GM10266 (cell line): ENCODE data around the gene SEL1L3.

ENCODE experiments used
- DNase-seq: peaks from one replicate; pipeline ENCODE4 v3.0.0; 2012; ENCODE audit errors: extremely low spot score
- TF ChIP-seq, protein P1 (sequence below): IDR thresholded peaks from 2 replicates; pipeline ENCODE4 v1.5.1; 2012; ENCODE audit warnings: mild to moderate bottlenecking, low read depth; ENCODE audit not compliant: control insufficient read depth, insufficient read depth; ENCODE audit errors: missing control alignments

The SEL1L3 gene

DNA sequence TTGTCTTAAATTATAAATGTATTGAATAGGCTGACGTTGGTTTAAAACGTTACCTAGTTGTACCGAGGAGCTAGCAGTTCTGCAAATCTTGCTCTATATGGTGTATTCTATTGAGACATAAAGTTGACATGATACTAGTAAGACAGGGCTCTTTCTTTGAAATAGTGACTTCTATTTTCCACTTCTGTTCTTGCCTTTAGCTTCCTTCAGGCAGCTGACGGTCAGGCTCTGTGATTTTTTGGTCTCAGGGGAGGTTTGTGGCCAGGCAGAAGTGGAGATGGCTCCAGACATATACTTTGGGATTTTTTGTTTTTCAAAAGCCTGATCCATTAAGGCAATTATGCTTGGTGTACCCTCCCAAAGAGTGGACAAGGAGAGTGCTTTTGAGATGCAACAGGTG is 111.9 kb downstream of the SEL1L3 start:
- TF ChIP-seq, protein P1, sequence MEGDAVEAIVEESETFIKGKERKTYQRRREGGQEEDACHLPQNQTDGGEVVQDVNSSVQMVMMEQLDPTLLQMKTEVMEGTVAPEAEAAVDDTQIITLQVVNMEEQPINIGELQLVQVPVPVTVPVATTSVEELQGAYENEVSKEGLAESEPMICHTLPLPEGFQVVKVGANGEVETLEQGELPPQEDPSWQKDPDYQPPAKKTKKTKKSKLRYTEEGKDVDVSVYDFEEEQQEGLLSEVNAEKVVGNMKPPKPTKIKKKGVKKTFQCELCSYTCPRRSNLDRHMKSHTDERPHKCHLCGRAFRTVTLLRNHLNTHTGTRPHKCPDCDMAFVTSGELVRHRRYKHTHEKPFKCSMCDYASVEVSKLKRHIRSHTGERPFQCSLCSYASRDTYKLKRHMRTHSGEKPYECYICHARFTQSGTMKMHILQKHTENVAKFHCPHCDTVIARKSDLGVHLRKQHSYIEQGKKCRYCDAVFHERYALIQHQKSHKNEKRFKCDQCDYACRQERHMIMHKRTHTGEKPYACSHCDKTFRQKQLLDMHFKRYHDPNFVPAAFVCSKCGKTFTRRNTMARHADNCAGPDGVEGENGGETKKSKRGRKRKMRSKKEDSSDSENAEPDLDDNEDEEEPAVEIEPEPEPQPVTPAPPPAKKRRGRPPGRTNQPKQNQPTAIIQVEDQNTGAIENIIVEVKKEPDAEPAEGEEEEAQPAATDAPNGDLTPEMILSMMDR, result no peak
- no peak for DNase-seq

DNA sequence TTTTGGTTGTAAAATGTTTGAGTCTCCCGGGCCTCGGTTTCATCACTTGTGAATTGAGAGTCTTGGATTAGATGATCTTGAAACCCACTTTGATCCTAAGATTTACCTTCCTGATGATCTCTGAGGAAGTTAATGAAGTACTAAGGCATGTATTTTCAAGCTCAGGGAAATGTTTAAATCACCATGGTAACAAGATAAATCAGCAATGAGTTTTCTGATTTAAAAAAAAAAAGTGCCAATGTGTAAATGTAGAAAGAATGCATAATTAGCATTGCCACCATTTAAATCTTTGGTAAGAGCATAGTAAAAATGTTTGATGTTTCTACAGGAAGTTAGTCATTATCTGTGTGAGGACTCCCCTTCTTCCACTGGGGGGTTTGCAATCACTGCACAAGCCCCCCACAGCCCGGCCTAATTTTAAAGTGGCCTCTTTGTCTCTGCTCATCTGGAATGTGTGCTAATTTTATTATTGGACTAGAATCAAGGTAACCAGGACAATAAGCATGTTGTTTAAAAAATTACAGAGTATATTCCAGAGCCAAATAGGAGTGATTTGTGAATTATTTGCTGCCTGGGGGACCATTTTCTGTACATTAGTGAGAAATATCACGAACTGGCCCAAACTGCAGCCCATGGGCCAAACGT is 113.5 kb downstream of the SEL1L3 start:
- TF ChIP-seq, protein P1, result no peak
- DNase-seq, result no peak

DNA sequence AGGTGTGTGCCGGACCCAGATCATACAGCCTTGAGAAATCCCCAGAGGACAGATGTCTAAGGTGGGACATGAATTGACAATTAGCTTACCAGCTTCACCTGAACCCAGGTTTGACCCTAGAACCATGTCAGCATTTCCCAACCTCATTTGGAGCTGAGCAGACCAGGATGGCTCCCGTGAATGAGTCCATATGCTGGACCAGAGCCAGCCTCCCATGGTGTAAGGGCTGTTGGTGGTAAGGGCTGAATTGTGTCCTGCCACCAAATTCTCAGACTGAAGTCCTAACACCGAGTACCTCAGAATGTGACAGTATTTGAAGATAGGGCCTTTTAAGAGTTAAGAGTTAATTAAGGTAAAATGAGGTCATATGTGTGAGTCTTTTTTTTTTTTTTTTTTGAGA is 118.8 kb downstream of the SEL1L3 start:
- TF ChIP-seq, protein P1, result no peak
- no peak for DNase-seq

DNA sequence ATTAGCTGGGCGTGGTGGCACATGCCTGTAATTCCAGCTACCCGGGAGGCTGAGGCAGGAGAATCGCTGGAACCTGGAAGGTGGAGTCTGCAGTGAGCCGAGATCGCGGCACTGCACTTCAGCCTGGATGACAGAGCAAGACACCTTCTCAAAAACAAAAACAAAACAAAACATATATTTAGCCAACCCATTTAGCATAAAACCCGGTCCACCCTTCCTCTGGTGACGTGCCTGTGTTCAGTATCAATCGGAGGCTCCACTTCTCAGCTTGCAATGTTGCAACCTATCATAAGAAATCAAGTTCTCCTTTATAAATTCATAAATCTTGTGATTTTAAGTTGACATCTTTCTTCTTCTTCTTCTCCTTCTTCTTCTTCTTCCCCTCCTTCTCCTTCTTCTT is 133.2 kb downstream of the SEL1L3 start:
- no peak for DNase-seq
- TF ChIP-seq, protein P1, result no peak

DNA sequence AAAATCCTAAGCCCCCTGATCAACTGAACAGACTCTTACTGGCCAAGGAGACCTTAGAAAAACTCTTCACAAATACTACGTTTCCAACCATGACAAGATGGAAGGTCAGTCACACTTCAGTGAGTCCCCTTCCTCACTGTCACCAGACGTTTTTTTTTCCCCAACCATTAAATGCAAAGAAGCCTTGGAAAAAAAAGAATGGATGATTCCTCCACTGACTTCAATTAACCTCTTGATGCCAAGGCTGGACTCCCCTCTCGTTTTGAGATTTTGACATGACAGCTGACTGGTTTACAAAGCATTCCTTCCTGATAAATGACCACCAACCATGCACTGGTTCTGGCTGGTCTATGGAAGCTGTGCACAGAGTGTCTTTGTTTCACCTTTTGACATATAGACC is 133.9 kb downstream of the SEL1L3 start:
- TF ChIP-seq, protein P1, result no peak
- DNase-seq, result no peak

DNA sequence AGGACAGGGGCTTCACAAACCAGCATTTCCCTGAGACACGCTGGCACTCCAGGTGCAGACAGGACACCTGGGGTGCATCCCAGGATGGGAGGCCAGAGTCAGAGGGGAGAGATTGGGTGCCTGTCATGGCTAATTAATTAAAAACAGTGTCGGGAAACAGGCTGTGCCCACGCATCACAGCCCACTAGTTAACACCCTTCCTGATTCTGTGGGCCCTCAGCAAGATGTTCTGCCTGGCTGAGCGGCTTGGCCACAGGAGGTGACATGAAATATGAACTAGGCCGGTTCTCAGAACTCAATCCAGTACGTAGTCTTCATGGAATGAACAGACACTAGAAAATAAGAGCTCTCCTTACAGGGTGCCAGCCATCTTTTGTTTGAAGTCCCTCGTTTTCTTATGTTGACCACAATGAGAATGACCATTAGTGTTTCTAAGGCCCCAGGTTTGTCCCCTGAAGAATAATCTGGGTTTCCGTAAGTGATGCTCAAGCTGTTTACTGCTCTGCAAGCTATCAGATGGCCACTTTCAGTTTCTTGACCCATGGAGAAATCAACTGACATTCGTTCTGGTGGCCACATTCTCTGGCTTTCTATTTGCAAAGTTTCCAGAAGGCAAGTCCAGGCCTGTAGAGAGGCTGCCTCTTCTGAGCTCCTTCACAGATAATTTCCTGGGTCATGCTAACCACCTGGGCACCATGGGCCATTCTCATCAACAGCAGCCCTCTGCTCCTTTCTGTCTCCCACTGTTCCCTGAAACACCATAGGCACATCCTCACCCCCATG is 134.9 kb downstream of the SEL1L3 start:
- DNase-seq, result peak; percentile 23
- TF ChIP-seq, protein P1, result no peak

DNA sequence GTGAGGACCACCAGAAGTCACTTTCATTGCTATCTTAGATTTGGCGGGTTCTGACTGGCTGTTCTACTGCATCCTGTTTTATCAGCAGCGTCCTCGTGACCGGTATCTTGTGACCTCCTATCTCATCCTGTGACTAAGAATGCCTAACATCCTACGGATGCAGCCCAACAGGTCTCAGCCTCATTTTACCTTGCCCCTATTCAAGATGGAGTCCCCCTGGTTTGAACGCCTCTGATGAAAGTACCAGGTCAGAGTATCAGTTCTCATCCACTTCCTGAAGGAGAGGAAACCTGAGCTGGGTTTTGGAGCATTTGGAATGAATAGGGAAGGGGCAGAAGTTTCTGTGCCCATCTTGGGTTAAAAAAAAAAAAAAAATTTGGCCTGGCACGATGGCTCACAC is 136.9 kb downstream of the SEL1L3 start:
- TF ChIP-seq, protein P1, result no peak
- no peak for DNase-seq
